ENCODE measurements around the gene CTBP1.

- no peak for TF ChIP-seq EZH2phosphoT487 (IDR thresholded peaks at IDR 0.05; ENCODE audit: insufficient read depth, low read depth)
- TF ChIP-seq EZH2 (IDR thresholded peaks at IDR 0.05; ENCODE audit: insufficient read depth, poor library complexity, severe bottlenecking): no peak
These were observed 25.9 kb upstream of the CTBP1 start for GRCh38 chr4:1274871-1275270.

All from GM23248 (cell line).